GM21825 (cell line): ENCODE results near the gene ISG15.
A peak's percentile ranks its signal among the peaks of the same experiment; 100 is the strongest.
"Not testable (repeated sequence)": the region's sequence is repeated elsewhere in the genome, so short reads cannot be mapped to it uniquely, and the experiment has no call there.

ENCODE experiments used
- ATAC-seq: cut with Tn5 transposase; IDR thresholded peaks from one replicate; pipeline ENCODE4 v1.9.1; 2021; ENCODE audit warnings: mild to moderate bottlenecking, moderate library complexity; ENCODE audit not compliant: unreplicated experiment

Gene ISG15

DNA sequence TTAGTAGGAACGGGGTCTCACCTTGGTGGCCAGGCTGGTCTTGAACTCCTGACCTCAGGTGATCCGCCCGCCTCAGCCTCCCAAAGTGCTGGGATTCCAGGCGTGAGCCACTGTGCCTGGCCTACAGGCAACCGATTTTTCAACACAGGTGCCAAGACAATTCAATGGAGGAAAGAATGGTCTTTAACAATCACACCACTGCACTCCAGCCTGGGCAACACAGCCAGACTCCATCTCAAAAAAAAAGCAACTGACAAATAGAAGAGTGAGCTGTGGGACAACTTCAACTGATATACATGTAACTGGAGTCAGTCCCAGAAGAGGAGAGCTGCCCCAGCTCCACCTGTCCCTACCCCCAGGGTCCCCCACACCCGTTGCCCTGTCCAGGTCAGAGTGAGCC is 18.8 kb upstream of the ISG15 start:
- not testable (repeated sequence) for ATAC-seq

DNA sequence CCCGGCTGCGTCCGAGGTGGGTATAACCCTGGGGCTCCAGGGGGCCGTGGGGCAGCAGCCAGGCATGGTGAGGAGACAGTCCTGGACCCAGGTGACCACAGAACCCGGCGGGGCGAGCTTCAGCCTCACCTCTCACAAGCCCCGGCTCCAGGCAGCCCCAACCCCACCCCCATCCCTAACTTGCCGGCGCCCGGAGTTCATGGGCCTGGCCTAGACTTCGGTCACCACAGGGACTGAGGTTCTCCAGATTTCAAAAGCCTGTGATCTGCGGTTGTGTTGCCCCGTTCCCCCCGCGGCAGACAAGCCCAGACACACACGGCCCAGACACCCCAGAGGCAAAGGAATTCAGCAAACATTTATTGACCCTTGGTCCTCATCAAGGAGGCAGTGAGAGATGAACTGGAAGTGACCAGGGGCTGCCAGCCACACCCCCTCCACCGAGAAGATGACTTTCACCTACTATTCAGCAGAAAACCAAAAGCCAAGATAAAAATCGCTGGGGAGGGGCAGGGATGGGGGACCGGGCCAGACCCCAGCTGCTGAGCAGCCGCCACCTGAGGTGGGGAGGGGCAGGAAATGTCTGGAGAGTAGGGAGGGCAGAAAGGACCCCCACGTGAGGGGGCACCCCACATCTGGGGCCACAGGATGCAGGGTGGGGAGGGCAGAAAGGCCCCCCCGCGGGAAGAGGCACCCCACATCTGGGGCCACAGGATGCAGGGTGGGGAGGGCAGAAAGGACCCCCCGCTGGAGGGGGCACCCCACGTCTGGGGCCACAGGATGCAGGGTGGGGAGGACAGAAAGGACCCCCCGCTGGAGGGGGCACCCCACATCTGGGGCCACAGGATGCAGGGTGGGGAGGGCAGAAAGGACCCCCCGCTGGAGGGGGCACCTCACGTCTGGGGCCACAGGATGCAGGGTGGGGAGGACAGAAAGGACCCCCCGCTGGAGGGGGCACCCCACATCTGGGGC is 17.3 kb upstream of the ISG15 start:
- ATAC-seq, result no peak

DNA sequence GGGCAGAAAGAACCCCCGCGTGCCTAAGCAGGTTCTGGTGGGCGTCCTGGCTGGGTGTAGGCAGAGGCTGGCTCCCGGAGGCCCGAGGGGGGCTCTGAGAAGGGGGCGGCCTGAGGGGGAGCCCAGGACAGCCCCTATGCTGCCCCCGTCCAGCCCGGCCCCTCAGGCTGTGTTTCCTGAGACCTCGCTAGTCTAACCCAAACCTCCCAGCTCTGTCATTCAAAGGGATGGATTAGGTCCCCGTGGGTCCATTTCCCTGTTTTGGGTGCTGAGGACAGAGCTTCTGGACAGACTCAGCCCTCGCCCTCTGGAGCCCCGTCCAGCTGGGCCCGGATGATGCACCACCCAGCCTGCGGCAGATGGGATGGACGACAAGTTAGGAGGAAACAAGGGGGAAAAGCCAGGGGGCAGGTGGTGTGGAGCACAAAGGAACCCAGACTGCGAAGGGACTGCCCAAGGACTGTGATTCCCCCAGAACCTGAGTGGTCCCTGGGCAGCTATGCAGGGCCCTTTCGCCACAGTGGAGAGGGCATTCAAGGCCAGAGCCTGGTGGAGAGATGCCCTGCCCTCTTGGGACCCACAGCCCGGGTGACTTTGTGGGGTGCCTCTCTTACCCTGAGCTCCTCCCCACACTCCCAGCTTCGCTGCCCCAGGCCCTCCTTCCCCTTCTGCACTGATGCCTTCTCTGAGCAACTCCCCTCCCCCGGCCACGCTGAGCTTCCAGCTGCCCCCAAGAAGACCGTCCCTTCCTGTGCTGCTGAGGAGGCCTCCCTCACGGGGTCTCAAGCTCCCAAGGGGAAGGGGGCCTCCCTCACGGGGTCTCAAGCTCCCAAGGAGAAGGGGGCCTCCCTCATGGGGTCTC is 16.2 kb upstream of the ISG15 start:
- no peak for ATAC-seq

DNA sequence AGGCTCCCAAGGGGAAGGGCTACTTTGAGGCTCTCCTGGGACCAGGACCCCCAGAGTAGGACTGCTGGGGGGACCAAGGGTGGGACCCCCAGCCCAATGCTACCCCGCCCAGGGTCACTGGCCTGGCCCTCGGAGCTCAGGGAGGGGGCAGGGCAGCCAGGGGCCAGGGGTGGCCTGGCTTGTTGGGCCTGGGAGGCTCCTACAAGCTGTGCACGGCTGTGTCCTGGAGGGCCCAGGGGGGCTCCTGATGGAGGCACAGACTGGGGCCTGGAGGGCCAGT is 15.6 kb upstream of the ISG15 start:
- ATAC-seq, result no peak

DNA sequence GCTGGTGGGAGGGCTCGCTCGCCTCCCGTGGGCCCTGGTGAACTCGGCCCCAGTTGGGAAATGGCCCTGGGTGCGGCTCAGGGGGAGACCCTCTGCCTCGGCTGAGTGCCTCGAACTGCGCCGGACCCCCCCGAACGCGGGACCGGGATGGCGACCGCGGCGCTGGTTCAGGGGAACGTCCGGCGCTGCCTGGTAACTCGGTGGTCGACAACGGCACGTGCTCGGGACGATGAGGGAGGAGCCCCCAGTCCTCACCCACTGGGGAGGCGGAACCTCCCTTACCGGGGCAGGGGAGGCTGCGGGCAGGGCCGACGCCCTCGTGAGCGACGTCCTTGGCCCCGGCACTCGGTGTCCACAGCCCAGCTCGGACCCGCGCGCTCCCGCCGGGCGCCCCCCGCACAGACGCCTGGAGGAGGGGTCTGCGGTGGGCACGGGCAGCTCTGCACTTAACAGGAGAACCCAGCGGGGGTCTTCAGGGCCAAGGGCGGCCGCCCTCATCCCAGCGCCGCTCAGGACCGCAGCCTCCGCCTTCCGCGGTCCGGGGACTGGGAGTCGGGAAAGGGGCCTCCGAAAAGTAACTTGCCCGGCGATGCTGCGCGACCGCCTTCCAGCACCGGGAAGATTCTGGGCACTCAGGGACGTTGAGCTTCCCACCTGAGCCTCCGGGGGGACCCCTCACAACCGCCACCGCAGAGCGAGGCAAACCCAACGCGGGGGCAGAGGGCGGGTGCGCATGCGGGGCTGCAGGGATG is 15.1 kb upstream of the ISG15 start:
- ATAC-seq, result no peak

DNA sequence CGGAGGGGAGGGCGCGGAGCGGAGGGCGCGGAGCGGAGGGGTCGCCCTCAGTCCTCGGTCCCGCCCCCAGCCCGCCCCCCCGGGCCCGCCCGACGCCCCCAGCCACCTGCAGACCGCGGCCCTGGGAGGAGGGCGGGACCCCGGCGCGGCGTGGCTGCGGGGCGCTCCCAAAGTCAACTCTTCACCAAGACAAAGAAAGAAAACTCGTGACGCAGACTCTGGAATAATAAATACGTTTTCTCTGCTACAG is 14.6 kb upstream of the ISG15 start:
- no peak for ATAC-seq

DNA sequence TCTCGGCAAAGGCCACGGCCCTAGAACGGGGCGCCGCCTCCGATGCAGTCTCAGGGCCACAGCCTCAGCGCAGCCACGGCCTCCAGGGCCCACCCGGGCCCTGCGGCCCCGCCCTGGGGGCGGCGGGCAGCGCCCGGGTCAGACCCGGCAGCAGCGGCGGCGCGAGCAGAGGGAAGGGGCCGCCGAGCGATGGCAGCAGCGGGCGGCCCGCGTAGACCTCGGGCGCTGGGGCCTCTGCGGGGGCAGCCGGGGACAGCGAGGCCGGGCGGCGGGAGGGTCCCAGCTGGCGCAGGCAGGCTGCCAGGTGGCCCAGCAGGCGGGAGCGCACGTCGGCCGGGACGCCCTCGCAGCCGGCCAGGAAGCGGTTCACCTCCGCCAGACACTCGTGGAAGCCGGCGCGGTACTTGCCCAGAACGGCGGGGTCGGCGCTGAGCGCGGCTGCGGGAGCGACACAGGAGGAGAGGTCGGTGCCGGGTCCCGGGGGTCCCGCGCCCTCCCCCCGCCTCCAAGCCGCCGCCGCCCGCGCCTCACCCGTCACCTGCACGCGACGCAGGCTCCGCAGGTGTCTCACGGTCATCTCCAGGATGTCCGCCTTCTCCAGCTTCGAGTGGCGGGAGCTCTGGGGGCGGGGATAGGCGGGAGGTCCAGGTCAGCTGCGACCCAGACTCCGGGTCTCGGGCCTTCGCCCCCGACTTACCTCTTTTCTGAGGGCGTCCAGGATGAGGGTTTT is 14.1 kb upstream of the ISG15 start:
- ATAC-seq, result no peak

DNA sequence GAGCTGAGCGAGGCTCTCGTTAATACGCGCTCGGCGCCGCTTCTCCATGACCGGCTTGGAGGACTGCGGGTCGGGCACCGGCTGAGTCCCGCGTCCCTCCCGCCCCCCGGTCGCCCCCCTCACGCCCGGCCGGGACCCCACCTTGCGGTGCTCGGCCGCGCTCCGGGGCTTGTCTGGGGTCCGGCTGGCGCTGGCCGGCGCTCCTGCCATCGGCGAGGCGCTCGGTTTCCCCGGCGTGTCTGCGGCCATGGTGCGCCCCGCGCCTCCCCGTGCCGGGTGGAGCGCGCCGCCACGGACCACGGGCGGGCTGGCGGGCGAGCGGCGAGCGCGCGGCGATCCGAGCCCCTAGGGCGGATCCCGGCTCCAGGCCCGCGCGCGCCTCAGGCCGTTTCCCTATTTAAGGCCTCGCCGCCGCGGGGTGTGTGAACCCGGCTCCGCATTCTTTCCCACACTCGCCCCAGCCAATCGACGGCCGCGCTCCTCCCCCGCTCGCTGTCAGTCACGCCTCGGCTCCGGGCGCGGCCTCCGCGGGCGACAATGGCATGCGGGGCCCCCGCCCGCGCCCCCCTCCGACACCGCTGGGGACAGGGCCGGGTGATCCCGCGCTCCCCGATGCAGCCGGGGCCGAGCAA is 13.5 kb upstream of the ISG15 start, which contains the start of gene HES4:
HES4 (minus strand) TSS at position 373 of the 632 bp plus-strand sequence; CDS start at position 249, 124 bp downstream.
- ATAC-seq, result peak; percentile 32

DNA sequence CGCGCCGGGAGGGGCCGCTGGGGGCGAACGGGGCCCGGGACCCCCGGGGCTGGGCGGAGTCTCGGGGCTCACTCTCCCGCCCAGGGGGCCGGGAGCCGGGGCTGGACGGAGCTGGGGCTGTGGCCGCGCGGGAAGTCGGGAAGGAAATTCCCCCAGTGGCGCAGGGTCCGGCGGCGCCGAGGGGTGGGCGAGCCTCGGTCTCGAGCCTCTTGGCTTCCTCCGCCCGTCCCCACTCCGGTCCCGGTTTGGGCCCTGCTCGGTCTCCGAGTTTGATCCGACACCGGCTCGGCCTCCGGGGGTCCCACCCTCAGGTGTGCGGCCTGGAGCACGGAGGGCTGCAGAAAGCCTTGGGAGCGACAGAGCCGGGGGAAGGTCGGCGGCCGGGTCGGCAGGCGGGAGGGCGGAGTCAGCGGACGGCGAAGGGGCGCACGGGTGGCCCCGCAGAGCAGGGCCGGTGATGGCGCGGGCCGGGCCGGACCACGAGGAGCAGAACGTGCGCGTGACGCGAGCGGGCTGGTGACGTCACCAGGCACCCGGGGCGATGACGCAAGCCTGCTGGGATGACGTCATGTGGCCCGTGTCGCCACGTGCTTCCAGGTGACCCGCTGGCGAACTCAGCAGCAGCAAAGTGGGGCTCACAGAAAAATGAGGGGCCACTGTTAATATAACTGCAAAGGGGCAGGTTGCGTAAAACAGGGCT is 12.8 kb upstream of the ISG15 start:
- peak; percentile 14 for ATAC-seq

DNA sequence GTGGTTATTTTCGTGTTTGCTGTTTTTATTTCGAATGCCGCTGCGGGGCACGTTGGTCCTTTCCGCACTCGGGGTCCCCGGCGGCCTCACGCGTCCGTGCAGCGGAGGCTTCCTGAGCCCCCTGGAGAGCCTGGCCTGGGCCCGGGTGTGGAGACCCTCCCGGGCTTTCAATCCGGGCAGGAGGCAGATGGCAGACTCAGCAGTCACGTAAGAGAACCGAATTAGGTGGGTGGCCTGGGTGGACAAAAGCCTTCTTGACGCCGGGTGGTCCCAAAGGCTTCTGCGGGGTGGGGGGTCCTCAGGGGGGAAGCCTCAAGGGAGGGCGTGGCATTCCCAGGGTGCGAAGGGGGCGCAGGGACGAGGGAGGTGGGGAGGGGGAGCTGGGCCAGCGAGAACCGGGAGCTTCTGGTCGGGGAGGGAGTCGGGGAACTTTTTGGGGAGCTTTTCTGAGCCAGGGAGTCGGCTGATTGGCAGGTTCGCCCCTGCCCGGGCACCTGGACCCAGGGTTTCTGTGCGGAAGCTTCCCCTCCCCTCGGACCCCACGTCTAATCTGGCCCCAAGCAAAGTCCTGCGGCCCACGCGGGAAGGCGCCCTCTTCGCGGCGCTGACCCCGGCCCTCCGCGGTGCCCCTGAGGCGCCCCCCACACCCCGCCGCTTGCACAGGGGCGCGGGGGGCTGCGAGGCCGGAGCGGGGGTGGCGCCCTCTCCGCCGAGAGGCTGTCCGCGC is 12.1 kb upstream of the ISG15 start:
- no peak for ATAC-seq

DNA sequence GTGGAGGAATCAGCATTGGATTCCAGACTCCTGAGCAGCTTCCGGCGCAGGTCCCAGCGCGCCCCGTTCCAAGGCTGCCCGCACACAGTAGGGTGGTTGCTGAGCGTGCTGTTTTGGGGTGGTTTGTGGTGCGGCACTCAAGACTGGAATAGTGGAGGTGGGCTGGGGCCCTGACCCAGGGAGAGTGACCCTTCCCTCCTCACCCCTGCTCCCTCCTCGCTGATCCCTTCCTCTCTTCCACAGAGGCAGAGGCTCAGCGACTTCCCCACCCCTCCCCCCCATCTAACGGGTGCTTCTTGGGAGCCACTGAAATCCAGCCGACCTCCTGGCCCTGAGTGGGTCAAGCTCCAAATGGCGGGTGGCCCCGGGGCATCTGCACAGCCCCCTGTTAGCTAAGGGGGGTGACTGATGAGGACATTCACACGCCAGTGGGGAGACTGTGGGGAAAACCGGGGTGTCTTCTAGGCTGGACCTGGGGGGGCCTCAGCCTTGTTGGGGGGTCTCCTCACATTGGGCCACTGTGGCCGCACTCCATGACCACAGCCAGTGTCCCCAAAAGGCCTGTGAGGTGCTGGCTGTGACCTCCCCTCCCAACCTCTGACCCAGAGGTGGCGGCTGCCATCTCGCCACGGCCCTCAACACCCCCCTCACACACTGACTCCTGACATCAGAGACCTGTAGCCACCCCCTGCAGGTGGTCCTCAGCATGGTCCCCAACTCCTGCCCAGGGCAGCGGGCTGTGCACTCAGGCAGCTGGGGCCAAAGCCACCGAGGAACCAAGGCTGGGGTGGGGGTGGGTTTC is 9.5 kb upstream of the ISG15 start:
- no peak for ATAC-seq

DNA sequence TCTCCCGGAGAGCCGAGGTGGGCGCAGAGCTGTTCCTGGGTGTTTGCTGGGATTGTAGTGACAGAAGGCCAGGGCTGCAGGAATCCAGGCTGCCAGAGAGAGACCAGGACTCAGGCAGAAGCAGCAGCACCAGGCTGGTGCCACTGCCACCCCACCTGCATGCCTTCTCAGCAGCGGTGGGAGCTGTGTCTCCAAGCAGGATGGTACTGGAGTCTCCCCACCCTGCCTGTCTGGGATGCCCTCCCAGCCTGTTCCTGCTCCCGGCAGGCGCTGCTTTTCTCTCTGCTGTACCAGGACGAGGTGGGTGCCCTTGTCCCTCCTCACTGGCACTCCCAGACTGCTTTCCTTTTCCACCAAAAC is 8.9 kb upstream of the ISG15 start:
- no peak for ATAC-seq

DNA sequence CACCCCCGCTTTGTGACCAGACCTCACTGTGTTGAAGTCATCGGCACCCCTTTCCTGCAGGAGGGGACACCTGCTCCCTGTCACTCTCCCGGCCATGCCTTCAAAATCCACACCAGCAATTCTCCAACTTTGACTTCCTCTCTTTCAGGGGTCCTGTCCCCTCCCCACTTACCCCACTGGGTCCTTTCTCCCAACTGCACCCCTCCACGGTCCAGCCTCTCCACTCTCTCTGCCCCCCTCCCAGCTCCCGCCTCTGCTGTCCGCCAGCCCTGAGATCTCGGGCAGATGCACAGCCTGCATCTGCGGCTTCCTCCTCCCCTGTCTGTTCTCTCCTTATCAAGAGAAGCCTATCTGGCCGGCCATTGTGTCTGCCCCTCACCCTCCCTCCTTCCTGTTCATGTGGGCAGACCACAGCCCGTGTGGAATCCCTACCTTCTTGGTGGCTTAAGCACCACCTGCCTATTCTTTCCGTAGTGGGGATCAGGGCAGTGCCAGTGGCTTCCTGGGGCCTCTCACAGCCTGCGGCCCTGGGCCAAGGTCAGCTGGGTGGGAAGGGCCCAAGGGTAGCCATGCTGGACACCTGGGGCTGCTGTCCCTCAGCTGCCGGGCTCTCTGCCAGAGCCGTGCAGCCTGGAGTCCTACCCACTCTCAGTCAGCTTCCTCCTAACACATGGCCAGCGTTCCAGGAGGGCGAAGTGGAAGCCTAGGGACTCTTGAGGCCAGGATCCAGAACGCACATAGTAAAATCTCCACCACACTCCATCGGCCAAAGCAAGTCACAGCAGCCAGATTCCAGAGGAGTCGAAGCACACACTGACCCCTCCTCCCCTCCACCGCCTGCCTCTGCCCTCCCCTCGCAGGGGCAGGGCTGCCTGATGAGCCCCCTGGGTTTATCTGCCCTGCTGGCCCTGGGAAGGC is 8.3 kb upstream of the ISG15 start:
- no peak for ATAC-seq

DNA sequence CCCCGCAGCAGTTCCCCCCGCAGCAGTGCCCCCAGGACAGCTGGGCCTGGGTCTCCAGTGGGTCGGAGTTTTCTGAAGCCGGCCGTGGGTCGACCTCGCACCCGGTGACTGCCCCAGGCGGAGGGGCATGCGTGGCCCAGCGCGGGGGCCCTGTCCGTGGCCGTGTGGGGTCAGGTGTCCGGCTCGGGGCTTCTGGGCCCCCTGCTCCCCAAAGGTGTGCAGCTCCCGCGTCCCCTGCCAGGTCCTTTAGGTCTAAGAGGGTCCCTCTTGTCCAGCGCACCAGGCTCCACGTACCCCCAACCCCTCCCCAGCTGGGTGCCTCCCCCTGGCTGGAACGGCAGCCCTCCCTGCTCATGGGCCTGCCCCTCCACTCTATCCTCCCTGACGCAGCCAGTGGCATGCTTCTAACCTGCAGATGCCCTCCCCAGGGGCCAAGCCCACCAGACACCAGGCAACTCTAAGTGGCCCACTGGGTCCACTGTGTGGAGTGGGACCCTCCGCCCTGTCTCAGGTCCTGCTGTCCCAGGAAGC is 7.5 kb upstream of the ISG15 start:
- ATAC-seq, result no peak

DNA sequence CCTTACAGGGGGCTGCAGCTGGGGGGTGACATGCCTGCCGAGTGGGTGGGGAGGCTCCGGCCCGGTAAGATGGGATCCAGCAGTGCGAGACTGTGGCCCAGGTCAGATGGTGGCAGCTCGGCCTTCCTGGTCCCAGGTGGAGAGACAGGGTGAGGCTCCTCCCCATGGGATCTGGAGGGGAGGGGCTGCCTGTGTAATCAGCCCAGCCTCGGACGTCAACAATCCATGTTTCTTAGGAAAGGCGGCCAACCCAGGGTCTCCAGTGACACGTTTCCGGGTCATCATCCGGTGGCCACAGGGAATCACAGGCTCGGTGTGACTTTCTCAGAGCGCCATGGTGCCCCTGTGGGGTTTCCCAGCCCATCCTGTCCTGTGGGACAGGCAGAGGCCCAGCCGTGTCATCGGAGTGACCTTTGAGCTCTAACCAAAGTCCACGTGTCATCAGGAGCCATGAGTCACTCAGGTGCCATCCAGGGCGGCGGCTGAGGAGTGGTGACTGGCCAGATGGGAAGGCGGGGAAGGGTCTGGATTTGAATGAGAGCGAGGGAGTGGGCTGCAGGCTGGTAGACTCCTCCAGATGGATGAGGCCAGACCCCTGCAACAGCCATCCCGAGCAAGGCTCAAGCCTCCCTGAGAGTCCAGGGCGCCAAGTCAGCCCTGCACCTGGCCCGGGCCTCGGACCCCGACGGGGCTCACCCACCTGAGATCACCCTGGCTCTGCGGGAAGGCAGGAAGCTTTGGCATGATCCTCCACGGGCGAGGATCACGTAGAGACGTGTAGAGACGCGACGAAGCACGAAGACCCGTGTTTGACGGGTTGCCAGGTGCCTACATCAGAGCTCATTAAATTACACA is 6.8 kb upstream of the ISG15 start:
- no peak for ATAC-seq

DNA sequence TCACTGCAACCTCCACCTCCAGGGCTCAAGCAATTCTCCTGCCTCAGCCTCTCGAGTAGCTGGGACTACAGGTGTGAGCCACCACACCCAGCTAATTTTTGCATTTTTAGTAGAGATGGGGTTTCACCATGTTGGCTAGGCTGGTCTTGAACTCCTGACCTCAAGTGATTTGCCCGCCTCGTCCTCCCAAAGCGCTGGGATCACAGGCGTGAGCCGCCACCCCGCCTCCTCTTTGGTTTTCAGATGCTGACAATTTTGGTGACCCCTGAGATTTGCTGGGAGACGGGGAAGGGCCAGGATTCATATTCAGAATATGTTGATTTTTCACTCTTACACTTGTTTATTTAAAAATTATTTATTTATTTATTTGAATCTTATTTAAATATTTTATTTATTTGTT is 3.2 kb upstream of the ISG15 start:
- not testable (repeated sequence) for ATAC-seq
